HG03442 (cell line): ENCODE measurements around the gene NUMB.

Experiments
- ATAC-seq: cut with Tn5 transposase; IDR thresholded peaks from one replicate; pipeline ENCODE4 v1.9.1; 2021; ENCODE audit warnings: mild to moderate bottlenecking, moderate library complexity; ENCODE audit not compliant: unreplicated experiment

NUMB gene

DNA sequence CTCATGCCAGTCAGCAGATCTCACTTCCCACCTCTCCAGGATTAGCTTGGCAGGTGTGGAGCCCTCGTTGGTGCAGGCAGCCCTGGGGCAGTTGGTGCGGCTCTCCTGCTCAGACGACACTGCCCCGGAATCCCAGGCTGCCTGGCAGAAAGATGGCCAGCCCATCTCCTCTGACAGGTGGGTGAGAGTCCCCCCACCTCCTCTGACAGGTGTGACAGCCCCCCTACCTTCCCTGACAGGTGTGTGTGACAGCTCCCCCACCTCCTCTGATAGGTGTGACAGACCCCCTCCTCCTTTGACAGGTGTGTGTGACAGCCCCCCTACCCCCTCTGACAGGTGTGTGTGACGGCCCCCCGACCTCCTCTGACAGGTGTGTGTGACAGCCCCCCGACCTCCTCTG is 194.7 kb downstream of the NUMB start:
- no peak for ATAC-seq

DNA sequence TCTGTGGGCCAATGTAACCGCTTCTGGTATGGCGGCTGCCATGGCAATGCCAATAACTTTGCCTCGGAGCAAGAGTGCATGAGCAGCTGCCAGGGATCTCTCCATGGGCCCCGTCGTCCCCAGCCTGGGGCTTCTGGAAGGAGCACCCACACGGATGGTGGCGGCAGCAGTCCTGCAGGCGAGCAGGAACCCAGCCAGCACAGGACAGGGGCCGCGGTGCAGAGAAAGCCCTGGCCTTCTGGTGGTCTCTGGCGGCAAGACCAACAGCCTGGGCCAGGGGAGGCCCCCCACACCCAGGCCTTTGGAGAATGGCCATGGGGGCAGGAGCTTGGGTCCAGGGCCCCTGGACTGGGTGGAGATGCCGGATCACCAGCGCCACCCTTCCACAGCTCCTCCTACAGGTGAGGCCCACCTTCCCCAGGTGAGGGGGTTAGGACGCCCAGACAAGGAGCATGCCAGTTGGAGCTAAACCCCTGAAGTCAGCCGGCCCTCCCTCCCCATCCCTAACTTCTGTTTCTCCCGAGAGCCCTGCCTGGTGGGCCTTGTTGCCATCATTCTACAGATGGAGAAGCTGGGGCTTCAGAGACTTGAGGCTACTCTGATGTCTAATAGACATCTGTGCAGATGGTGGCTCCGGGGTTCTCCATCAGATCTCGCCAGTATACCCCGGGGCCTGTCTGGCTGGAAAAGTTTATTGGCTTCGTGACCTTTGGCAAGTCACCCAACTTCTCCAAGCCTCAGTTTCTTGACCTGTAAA is 195.7 kb downstream of the NUMB start:
- ATAC-seq, result no peak

DNA sequence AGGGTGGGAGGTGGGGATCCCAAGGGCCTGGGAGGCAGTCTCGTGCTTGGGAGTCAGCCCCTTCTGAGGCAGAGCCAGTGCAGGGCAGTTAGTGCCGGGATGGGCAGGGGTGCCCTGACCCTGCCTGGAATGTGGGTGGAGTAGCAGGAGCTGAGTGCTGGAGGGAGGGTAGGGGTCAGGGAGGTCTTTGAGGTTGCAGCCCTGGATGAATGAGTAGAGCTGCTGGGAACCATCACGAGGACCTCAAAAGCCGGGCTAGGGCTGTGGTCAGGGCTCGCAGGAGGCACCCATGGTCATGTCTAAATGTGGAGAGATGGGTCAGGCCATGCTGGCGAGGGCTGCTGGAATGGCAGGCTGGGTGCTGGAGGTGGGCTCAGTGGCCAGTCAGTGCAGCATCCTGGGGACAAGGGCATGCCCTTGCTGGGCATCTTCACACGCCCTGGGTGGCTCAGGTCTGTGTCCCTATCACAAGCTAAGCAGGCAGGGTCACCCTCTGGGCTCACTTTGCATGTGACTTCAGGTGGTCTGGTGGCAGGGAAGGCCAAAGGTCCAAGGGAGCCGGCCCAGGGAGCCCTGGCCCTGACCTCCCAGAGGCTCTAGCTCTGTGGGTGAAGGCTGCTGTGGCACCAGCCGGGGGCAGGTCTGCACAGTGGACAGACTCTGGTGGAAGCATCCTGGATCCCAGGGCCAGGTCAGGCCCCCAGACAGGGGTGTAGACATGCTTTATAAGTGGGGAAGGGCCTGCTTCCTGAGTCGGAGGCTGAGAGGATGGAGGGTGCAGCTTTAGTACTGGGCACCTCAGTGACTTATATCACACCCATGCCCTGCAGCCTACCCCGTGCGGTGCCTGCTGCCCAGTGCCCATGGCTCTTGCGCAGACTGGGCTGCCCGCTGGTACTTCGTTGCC is 196.6 kb downstream of the NUMB start:
- ATAC-seq, result no peak

DNA sequence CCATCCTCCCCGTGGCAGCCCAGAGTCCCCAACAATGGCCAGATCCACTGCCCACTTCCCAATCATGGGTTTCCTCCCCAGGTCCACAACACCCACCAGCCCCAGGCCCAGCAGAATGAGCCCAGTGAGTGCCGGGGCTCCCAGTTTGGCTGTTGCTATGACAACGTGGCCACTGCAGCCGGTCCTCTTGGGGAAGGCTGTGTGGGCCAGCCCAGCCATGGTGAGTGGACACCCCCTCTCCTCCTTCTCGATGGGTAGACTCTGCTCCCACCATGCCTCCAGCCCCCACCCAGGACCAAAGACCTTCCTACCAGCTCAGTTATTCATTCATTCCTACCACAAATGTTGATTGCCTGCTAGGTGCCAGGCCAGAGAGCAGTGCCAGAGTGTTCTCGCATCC is 197.3 kb downstream of the NUMB start:
- ATAC-seq, result no peak

DNA sequence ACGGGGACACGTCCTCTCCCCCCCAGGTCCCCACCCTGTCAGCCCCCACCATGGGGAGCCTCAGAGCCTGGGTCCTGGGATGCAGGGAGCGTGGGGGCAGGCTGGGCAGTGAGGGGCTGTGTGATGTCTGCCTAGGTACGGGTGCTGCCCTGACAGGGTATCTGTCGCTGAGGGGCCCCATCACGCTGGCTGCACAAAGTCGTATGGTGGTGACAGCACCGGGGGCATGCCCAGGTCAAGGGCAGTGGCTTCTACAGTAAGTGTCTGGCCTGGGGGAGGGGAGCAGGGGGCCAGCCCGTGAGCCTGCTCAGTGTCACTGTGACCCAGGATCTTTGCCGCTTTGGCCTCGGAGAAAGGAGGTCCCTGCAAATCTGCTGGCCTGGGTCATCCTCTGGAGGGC is 197.8 kb downstream of the NUMB start:
- ATAC-seq, result no peak

DNA sequence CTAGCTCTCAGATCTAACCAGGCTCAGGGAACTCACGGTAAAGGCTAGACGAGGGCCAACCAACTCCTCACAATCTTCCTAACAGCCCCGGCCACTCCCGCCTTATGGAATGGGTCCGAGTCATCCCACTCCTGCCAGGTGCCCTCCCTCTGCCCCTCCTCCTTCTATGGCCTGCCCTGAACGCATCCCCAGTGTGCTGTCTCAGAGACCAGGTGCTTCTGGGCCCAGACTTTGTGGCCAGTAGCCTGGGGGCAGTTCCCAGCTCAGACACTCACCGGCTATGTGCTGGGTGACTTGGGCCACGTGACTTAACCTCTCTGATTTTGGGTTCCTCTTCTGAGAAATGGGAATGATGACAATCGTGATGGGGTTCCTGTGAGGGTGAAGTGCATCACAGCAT is 198.5 kb downstream of the NUMB start:
- no peak for ATAC-seq

DNA sequence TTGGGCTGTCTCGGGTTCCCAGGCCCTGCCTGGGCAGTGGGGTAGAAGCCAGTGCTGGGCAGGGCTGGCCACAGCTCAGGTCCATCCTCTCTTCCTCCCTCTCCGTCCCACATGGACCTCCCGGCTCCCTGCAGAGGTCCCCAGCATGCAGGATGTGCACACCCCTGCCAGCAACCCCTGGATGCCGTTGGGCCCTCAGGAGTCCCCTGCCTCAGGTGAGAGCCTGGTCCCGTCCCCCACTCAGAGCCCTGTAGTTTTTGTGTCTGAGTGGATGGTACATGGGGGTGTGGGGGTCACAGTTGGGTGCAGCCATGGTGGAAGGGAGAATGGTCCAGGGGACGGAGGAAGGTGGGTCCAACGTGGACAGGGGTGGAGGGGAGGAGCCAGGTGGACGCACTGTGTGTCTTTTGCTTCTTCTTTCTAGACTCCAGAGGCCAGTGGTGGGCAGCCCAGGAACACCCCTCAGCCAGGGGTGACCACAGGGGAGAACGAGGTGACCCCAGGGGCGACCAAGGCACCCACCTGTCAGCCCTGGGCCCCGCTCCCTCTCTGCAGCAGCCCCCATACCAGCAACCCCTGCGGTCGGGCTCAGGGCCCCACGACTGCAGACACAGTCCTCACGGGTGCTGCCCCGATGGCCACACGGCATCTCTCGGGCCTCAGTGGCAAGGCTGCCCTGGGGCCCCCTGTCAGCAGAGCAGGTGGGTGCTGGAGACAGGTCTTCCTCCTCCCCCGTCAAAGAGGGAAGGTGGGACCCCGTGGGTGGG is 199.3 kb downstream of the NUMB start:
- ATAC-seq, result no peak

DNA sequence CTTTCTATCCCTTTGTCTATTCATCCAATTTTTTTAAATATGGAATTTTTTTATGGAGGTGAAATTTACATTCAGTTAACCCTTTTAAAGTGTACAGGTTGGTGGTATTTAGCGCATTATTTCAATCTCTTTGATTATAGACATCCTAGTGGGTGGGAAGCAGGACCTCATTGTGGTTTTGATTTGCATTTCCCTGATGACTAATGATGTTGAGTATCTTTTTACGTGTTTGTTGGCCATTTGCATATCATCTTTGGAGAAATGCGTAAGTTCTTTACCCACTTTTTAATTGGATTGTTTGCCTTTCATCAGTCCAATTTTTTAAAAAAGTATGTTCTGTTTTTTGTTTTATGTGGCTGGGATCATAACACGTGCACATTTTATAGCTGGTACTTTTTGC is 200.3 kb downstream of the NUMB start:
- ATAC-seq, result no peak

DNA sequence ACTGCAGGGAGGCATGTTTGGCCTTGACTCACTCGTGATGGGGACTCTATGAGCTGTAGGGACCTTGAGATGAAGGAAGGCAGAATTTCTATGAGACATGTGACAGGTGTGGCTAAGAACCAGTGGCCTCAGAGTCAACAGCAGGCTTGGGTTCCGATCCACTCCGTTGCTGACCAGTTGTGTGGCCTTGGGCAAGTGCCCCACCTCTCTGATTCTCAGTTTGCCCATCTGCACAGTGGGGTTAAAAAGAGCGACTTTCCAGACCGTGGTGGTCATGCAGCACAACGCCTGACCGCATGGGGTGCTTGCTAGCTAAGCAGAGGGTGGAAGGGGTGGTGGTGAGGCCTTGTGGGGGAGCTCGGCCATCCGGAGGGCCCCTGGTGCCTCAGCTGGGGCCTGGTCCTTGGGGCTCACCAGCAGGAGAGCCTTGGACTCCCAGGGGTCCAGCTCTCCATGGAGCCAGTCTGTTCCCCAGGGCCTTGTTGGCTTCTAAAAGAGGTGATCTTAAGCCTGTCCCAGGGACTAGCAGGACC is 202.6 kb downstream of the NUMB start:
- ATAC-seq, result no peak

DNA sequence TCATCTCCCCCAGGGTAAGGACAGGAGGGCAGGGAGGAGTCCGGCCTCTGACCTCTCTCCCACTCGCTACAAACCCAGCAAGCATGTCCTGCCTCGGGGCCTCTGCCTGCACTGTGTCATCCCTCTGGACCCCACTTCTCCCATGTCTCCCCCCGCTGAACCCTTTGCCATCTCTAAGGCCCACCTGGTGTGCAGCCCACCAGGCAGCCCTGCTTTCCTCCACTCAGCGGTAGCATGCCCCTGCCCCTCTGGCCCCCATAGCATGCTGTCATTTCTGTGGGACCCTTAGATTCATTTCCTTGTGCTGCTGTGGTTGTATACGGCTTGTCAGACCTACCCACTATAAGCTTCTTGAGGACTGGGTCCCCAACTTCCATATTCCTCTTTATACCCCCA is 203.3 kb downstream of the NUMB start:
- no peak for ATAC-seq

DNA sequence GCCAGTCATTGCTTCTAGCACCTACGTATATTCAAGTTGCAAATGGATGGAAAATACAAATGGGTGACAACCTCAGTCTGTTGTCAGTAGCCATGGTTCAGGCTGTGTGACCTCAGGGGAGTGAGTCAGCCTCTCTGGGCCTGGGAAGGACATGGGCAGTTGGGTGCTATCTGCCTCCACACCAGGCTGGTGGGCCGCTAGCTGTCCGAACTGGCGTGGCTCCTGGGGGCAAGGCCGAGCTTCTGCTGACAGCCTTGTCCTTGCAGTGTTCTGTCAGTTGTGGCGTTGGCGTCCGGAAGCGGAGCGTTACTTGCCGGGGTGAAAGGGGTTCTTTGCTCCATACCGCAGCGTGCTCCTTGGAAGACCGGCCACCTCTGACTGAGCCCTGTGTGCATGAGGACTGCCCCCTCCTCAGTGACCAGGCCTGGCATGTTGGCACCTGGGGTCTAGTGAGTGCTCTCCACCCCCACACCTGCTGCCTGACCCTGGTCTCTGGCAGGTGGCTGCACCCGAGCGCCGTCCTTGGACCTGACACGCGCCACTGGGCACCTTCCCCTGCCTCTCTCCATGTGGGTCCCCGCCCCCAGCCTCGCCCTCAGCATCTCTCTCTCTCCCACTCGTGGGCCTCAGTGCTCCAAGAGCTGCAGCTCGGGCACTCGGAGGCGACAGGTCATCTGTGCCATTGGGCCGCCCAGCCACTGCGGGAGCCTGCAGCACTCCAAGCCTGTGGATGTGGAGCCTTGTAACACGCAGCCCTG is 203.9 kb downstream of the NUMB start:
- no peak for ATAC-seq

DNA sequence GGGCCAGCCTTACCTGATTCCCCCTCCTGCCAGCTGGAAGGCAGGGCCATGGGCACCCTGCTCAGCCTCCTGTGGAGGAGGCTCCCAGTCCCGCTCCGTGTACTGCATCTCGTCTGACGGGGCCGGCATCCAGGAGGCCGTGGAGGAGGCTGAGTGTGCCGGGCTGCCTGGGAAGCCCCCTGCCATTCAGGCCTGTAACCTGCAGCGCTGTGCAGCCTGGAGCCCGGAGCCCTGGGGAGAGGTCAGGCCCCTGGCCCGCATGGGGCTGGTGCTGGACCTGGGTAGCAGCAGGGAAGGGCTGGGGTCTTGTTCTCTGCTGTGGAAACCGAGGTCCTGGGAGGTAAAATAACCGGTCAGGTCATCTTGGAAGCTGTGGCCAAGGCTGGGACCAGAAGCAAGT is 204.6 kb downstream of the NUMB start:
- ATAC-seq, result no peak

DNA sequence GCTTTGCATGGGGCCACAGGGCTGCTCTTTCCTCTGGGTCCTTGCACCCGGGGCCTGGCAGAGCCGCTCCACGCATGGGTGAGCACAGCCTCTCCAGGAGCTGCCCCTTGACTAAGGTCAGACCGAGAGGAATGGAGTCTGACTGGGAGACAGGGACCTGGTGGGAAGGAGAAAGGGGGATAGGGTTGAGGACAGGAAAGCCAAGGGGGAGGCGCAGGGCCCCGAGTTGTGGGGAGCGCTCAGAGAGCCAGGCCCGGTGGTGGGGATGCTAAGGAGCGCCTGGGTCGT is 205.1 kb downstream of the NUMB start:
- ATAC-seq, result no peak

DNA sequence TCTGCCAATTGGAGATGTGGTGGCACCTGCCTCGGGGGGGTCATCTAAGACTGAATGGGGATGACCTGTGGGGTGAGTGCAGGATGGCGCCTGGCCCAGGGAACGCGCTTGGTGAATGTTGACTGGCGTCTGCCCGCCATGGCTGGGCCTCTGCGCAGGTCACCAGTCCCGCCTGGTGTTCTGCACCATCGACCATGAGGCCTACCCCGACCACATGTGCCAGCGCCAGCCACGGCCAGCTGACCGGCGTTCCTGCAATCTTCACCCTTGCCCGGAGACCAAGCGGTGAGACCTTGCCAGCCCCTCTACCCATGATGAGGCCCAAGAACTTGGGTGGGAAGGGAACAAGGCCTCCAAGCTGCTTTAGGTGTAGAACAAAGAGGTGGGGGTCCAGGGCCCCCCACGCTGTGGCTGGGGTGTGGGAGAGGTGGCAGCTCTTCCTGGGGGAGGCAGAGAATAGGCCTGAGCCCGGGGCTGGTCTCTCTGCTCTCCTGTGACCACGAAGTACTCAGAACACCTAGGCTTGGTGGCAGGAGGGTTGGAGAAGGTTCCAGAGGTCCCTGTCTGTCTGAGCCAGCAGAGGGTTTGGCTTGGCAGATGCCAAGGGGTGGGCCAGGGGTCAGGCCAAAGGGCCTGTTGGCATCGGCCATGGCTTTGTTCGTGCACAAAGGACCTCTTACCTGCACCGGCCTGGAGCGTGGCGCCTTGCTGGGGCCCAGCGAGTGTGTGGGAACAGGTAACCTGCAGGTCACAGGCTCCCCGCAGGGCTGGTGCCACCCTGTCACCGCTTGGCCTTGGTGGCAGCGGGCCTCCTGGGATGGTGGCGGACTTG is 205.6 kb downstream of the NUMB start:
- ATAC-seq, result no peak

DNA sequence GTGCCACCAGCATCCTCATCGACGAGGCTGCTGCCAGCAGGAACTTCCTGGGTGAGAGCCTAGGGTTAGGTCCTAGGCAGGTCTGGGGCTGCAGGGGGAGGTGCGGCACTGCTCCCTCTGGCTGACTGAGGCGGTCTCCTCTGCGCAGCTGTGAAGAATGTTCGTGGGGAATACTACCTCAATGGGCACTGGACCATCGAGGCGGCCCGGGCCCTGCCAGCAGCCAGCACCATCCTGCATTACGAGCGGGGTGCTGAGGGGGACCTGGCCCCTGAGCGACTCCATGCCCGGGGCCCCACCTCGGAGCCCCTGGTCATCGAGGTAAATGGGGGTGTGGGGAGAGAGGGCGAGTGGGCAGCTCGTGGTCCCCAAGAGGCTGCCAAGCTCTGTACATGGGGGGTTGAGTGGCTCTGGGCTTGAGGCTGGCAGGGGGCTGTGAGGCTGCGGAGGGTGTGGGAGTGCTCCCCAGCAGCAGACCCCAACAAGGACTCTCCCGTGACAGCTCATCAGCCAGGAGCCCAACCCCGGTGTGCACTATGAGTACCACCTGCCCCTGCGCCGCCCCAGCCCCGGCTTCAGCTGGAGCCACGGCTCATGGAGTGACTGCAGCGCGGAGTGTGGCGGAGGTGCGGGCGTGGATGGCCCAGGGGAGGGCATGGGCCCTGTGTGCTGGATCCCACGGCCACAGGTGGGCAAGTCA is 206.7 kb downstream of the NUMB start:
- no peak for ATAC-seq

DNA sequence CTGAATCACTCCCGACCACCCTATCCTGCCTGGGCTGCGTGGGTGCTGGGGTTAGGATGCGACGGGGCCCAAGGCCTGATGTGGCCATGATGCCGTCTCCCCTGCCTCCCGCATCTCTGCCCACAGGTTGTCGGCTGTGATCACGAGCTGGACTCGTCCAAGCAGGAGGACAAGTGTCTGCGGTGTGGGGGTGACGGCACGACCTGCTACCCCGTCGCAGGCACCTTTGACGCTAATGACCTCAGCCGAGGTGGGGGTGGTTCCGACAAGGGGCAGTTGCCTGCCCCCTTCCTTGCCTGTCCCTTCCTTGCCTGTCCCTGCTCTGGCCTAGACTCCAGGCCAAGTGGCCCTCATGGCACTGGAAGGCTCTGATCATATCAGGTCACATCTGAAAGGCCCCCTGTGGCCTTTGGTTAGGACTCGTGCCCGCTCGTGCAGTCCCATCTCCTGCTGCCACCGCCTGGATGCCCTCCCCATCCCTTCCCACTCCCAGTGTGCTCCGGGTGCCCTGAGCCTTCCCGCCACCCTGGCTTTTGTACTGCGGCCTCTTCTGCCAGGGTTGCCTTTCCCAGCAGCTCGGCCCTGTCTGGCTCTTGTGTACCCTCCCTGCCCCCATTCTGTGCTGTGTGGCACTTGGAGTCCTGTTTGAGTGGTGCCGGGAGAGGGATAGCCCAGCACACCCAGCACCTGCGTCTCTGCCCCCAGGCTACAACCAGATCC is 207.4 kb downstream of the NUMB start:
- no peak for ATAC-seq

DNA sequence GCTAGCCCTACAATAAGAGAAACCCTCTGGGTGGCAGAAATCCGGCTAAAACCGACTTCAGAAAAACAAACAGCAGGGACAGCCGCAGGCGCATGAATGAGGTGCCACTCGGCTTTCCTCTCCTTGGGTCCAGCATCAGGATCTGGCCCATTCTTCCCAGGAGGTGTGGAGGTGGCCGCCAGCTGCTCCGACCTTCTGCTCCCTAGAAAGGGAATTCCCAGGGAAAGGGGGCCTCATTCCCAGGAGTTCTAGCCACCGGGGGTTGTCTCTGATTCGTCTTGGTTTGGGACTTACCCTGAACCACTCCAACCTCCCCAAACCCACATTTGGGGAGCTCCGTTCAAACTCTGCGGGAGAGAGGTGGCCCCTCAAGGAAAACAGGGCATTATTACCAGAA is 208.0 kb downstream of the NUMB start:
- ATAC-seq, result no peak

DNA sequence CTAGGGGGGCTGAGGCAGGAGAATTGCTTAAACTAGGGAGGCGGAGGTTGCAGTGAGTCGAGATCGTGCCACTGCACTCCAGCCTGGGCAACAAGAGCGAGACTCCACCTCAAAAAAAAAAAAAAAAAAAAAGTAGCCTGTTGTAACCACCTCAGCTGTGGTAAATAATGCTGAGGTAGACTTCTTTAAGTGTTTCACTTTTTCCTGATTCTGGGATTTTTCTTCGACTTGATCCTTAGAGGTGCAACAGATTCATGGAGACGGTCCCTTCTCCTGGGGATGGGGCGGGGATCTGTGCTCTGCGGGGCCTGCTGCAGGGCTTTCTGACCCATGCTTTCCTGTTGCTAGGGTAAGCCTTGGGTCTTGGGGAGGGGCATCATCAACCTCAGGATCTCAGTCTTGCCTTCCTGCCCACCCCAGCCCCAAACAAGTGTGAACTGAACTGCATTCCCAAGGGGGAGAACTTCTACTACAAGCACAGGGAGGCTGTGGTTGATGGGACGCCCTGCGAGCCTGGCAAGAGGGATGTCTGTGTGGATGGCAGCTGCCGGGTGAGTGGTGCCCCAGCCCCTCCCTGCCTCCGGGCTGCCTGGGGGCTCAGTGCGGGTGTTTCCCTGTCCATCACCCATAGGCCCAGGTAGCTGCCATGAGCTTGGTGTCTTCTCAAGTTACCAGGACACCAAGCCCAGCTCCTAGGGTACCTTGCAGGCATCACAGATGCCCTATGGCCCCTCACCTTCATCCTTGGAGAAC is 208.6 kb downstream of the NUMB start:
- ATAC-seq, result no peak
